ENCODE data around the gene MAZ.

Gene MAZ

DNA sequence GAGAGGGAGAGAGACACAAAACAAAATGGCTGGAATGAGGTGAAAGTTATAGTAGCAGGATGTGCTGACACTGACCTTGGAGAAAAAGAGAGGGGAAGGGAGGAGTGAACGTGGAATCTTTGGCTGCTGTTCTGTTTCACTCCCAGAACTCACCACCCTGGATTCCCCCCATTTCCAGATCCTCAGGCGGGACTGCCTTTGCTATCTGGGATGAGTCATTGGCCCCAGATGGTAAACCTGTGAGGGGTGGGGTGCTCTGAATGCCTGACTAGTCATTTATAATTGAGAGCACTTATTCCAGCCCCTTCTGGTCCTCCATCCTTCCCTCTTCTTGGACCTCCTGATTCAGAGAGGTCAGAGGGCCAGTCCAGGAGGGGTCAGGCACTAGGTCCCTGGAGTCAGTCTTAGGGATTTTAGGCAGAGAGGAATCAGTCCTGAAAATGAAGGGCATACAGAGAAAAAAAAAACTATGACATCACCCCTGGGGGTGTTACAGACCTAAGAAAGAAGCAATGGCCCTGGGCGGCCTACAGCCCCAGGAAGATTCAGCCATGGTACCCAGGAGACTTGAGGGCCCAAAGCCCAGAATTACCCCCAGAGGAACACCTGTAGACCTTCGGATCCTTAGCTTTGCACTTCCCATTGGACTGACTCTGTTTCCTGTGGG is 30.5 kb upstream of the MAZ start (continued):
- TF ChIP-seq, protein P1, sequence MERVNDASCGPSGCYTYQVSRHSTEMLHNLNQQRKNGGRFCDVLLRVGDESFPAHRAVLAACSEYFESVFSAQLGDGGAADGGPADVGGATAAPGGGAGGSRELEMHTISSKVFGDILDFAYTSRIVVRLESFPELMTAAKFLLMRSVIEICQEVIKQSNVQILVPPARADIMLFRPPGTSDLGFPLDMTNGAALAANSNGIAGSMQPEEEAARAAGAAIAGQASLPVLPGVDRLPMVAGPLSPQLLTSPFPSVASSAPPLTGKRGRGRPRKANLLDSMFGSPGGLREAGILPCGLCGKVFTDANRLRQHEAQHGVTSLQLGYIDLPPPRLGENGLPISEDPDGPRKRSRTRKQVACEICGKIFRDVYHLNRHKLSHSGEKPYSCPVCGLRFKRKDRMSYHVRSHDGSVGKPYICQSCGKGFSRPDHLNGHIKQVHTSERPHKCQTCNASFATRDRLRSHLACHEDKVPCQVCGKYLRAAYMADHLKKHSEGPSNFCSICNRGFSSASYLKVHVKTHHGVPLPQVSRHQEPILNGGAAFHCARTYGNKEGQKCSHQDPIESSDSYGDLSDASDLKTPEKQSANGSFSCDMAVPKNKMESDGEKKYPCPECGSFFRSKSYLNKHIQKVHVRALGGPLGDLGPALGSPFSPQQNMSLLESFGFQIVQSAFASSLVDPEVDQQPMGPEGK (CRISPR knock-in tag; IDR thresholded peaks at IDR 0.05; ENCODE audit: borderline replicate concordance): no peak
- no peak for TF ChIP-seq CSDC2 (CRISPR knock-in tag; IDR thresholded peaks at IDR 0.05)
- no peak for TF ChIP-seq ZNF8 (CRISPR knock-in tag; IDR thresholded peaks at IDR 0.05)
- TF ChIP-seq ARNTL (CRISPR knock-in tag; IDR thresholded peaks at IDR 0.05; ENCODE audit: borderline replicate concordance, low read depth): no peak
- no peak for TF ChIP-seq ZFP30 (CRISPR knock-in tag; IDR thresholded peaks at IDR 0.05)
- no peak for TF ChIP-seq ZNF70 (CRISPR knock-in tag; IDR thresholded peaks at IDR 0.05)
- TF ChIP-seq OSR1 (CRISPR knock-in tag; IDR thresholded peaks at IDR 0.05): no peak
- no peak for TF ChIP-seq ISL1 (CRISPR knock-in tag; IDR thresholded peaks at IDR 0.05)
- TF ChIP-seq ESRRG (CRISPR knock-in tag; IDR thresholded peaks at IDR 0.05): no peak
- no peak for TF ChIP-seq ZC3H10 (CRISPR knock-in tag; IDR thresholded peaks at IDR 0.05)
- no peak for TF ChIP-seq TOX (CRISPR knock-in tag; IDR thresholded peaks at IDR 0.05; ENCODE audit: borderline replicate concordance)

DNA sequence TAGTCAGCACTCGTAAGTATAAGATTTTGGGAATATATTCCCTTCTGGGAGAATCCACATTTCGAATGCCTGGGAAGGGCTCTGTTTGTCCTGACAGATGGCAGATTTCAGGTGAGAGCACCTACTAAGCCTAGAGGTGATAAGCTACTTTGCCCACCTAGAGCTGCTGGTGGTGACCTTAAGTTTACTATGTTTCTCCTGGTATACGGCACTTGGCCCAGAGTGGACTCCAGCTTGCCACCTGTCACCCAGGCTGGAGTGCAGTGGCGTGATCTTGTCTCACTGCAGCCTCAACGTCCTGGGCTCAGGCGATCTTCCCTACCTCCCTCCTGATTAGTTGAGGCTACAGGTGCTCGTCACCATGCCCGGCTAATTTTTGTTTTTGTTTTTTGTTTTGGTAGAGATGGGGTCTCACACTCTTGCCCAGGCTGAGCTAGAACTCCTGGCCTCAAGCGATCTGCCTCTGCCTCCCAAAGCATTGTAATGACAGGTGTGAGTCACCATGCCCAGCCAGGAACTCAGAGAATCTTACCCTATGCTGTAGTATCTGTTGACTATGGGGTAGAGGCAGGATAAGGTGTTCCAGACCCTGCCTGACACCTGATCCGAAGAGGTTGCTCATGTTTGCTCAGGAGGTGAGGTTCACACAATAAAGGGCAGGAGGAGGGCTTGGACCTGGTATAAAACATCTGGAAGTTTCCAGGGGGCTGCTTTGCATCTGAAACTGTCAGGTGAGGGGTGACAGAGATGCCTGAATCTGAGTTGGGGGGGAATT is 28.6 kb upstream of the MAZ start, which contains the start of gene ZG16:
ZG16 (plus strand) TSS at position 681 of the 775 bp plus-strand sequence. CDS start 1,011 bp downstream, outside the sequence.
- TF ChIP-seq TOX (CRISPR knock-in tag; IDR thresholded peaks at IDR 0.05; ENCODE audit: borderline replicate concordance): no peak
- TF ChIP-seq ZNF70 (CRISPR knock-in tag; IDR thresholded peaks at IDR 0.05): no peak
- TF ChIP-seq, protein P2, sequence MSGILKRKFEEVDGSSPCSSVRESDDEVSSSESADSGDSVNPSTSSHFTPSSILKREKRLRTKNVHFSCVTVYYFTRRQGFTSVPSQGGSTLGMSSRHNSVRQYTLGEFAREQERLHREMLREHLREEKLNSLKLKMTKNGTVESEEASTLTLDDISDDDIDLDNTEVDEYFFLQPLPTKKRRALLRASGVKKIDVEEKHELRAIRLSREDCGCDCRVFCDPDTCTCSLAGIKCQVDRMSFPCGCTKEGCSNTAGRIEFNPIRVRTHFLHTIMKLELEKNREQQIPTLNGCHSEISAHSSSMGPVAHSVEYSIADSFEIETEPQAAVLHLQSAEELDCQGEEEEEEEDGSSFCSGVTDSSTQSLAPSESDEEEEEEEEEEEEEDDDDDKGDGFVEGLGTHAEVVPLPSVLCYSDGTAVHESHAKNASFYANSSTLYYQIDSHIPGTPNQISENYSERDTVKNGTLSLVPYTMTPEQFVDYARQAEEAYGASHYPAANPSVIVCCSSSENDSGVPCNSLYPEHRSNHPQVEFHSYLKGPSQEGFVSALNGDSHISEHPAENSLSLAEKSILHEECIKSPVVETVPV (CRISPR knock-in tag; IDR thresholded peaks at IDR 0.05): no peak
- TF ChIP-seq CSDC2 (CRISPR knock-in tag; IDR thresholded peaks at IDR 0.05): no peak
- no peak for TF ChIP-seq TCF4 (CRISPR knock-in tag; IDR thresholded peaks at IDR 0.05; ENCODE audit: borderline replicate concordance)
- no peak for TF ChIP-seq ARNTL (CRISPR knock-in tag; IDR thresholded peaks at IDR 0.05; ENCODE audit: borderline replicate concordance, low read depth)
- no peak for TF ChIP-seq GLIS3 (CRISPR knock-in tag; IDR thresholded peaks at IDR 0.05)
- TF ChIP-seq, protein P3, sequence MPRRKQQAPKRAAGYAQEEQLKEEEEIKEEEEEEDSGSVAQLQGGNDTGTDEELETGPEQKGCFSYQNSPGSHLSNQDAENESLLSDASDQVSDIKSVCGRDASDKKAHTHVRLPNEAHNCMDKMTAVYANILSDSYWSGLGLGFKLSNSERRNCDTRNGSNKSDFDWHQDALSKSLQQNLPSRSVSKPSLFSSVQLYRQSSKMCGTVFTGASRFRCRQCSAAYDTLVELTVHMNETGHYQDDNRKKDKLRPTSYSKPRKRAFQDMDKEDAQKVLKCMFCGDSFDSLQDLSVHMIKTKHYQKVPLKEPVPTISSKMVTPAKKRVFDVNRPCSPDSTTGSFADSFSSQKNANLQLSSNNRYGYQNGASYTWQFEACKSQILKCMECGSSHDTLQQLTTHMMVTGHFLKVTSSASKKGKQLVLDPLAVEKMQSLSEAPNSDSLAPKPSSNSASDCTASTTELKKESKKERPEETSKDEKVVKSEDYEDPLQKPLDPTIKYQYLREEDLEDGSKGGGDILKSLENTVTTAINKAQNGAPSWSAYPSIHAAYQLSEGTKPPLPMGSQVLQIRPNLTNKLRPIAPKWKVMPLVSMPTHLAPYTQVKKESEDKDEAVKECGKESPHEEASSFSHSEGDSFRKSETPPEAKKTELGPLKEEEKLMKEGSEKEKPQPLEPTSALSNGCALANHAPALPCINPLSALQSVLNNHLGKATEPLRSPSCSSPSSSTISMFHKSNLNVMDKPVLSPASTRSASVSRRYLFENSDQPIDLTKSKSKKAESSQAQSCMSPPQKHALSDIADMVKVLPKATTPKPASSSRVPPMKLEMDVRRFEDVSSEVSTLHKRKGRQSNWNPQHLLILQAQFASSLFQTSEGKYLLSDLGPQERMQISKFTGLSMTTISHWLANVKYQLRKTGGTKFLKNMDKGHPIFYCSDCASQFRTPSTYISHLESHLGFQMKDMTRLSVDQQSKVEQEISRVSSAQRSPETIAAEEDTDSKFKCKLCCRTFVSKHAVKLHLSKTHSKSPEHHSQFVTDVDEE (CRISPR knock-in tag; IDR thresholded peaks at IDR 0.05): no peak
- TF ChIP-seq ISL1 (CRISPR knock-in tag; IDR thresholded peaks at IDR 0.05): no peak
- TF ChIP-seq ZC3H10 (CRISPR knock-in tag; IDR thresholded peaks at IDR 0.05): no peak
- no peak for TF ChIP-seq OSR1 (CRISPR knock-in tag; IDR thresholded peaks at IDR 0.05)
- TF ChIP-seq ZNF8 (CRISPR knock-in tag; IDR thresholded peaks at IDR 0.05): no peak
- TF ChIP-seq RARB (CRISPR knock-in tag; IDR thresholded peaks at IDR 0.05): no peak
- no peak for TF ChIP-seq ESRRG (CRISPR knock-in tag; IDR thresholded peaks at IDR 0.05)
- TF ChIP-seq ZFP30 (CRISPR knock-in tag; IDR thresholded peaks at IDR 0.05): no peak
- no peak for TF ChIP-seq ZNF565 (CRISPR knock-in tag; conservative IDR thresholded peaks at IDR 0.05; ENCODE audit: low read depth)
- TF ChIP-seq, protein P4, sequence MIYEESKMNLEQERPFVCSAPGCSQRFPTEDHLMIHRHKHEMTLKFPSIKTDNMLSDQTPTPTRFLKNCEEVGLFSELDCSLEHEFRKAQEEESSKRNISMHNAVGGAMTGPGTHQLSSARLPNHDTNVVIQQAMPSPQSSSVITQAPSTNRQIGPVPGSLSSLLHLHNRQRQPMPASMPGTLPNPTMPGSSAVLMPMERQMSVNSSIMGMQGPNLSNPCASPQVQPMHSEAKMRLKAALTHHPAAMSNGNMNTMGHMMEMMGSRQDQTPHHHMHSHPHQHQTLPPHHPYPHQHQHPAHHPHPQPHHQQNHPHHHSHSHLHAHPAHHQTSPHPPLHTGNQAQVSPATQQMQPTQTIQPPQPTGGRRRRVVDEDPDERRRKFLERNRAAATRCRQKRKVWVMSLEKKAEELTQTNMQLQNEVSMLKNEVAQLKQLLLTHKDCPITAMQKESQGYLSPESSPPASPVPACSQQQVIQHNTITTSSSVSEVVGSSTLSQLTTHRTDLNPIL (CRISPR knock-in tag; IDR thresholded peaks at IDR 0.05; ENCODE audit: low read depth): no peak
- TF ChIP-seq ZFP3 (CRISPR knock-in tag; IDR thresholded peaks at IDR 0.05): no peak
- no peak for ATAC-seq

DNA sequence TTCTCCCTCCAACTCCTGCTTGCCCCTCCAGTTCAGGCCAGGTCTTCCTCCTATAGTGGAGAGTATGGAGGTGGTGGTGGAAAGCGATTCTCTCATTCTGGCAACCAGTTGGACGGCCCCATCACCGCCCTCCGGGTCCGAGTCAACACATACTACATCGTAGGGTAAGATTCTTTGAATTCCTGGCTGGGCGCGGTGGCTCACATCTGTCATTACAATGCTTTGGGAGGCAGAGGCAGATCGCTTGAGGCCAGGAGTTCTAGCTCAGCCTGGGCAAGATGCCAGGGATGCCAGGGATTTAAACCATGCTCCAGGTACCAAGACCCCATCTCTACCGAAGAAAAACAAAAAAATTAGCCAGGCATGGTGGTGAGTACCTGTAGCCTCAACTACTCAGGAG is 26.9 kb upstream of the MAZ start:
- ATAC-seq: no peak
- no peak for TF ChIP-seq ISL1 (CRISPR knock-in tag; IDR thresholded peaks at IDR 0.05)
- no peak for TF ChIP-seq RARB (CRISPR knock-in tag; IDR thresholded peaks at IDR 0.05)
- TF ChIP-seq OSR1 (CRISPR knock-in tag; IDR thresholded peaks at IDR 0.05): no peak
- no peak for TF ChIP-seq TCF4 (CRISPR knock-in tag; IDR thresholded peaks at IDR 0.05; ENCODE audit: borderline replicate concordance)
- TF ChIP-seq ZFP3 (CRISPR knock-in tag; IDR thresholded peaks at IDR 0.05): no peak
- TF ChIP-seq, protein P3 (CRISPR knock-in tag; IDR thresholded peaks at IDR 0.05): no peak
- TF ChIP-seq ZFP30 (CRISPR knock-in tag; IDR thresholded peaks at IDR 0.05): no peak
- no peak for TF ChIP-seq ZNF565 (CRISPR knock-in tag; conservative IDR thresholded peaks at IDR 0.05; ENCODE audit: low read depth)
- TF ChIP-seq BACH2 (CRISPR knock-in tag; IDR thresholded peaks at IDR 0.05; ENCODE audit: borderline replicate concordance): no peak
- TF ChIP-seq PPARA (CRISPR knock-in tag; IDR thresholded peaks at IDR 0.05; ENCODE audit: borderline replicate concordance): no peak
- TF ChIP-seq GLIS3 (CRISPR knock-in tag; IDR thresholded peaks at IDR 0.05): no peak
- TF ChIP-seq, protein P1 (CRISPR knock-in tag; IDR thresholded peaks at IDR 0.05; ENCODE audit: borderline replicate concordance): no peak
